Activated CD4-positive, alpha-beta T cell treated with anti-CD3 and anti-CD28 coated beads, Interleukin-2, amount 50 U/mL, for 4 hours (primary cell): ENCODE measurements around the gene EVA1C.
"Not testable (repeated sequence)": the region's sequence is repeated elsewhere in the genome, so short reads cannot be mapped to it uniquely, and the experiment has no call there.

Experiments
- DNase-seq, 2 experiments: peaks; one replicate each; pipeline ENCODE4 v3.0.0-alpha.2; 2020

EVA1C gene

GRCh38 chr21:32505767-32506166 lies 93.3 kb downstream of the EVA1C start:
- DNase-seq = not testable (repeated sequence)

- DNase-seq = not testable (repeated sequence)
Observed at GRCh38 chr21:32506411-32506965, 94.0 kb downstream of the EVA1C start.

GRCh38 chr21:32507342-32507919 lies 94.9 kb downstream of the EVA1C start:
- DNase-seq = no peak

GRCh38 chr21:32508036-32508435 lies 95.5 kb downstream of the EVA1C start:
- DNase-seq = not testable (repeated sequence)

GRCh38 chr21:32508558-32508957 lies 96.1 kb downstream of the EVA1C start:
- DNase-seq = no peak

GRCh38 chr21:32508975-32509374 lies 96.5 kb downstream of the EVA1C start:
- not testable (repeated sequence) for DNase-seq

- DNase-seq = no peak
Observed at GRCh38 chr21:32514275-32515055, 102.0 kb downstream of the EVA1C start.

- no peak for DNase-seq
Observed at GRCh38 chr21:32515874-32516273, 103.4 kb downstream of the EVA1C start.

- no peak for DNase-seq
Observed at GRCh38 chr21:32516756-32517649, 104.5 kb downstream of the EVA1C start.

- no peak for DNase-seq
Observed at GRCh38 chr21:32519945-32520874, 107.7 kb downstream of the EVA1C start.

GRCh38 chr21:32520875-32521735 lies 108.6 kb downstream of the EVA1C start:
- no peak for DNase-seq

GRCh38 chr21:32521736-32522355 lies 109.3 kb downstream of the EVA1C start:
- DNase-seq = no peak

GRCh38 chr21:32523463-32523862 lies 111.0 kb downstream of the EVA1C start:
- DNase-seq = no peak

GRCh38 chr21:32523988-32524719 lies 111.6 kb downstream of the EVA1C start:
- DNase-seq = no peak

- no peak for DNase-seq
Observed at GRCh38 chr21:32525282-32525681, 112.8 kb downstream of the EVA1C start.

GRCh38 chr21:32529679-32530078 lies 117.2 kb downstream of the EVA1C start:
- no peak for DNase-seq

- not testable (repeated sequence) for DNase-seq
Observed at GRCh38 chr21:32530809-32531208, 118.3 kb downstream of the EVA1C start.

GRCh38 chr21:32531561-32531960 lies 119.1 kb downstream of the EVA1C start:
- not testable (repeated sequence) for DNase-seq

GRCh38 chr21:32532636-32533035 lies 120.1 kb downstream of the EVA1C start:
- DNase-seq = no peak

- no peak for DNase-seq
Observed at GRCh38 chr21:32533053-32533452, 120.5 kb downstream of the EVA1C start.
